Prostate gland (tissue), 2 donors: ENCODE data around the gene DCAF4L1. TPM values are rescaled to one million over a fixed set of nuclear protein-coding genes. Genes with fewer than 3 reads are reported as not detected.

Experiments used
- DNase-seq: peaks from one replicate; pipeline ENCODE4 v3.0.0-alpha.2; 2019; ENCODE audit warnings: low spot score
- H3K27ac ChIP-seq, 2 donors: fragments of 200-600 bp; sonication (generic); 2 replicates each; pipeline ENCODE4 v1.5.1; 2017 to 2019
- H3K27me3 ChIP-seq: fragments of 200-600 bp; sonication (generic); replicated peaks from 2 replicates; pipeline ENCODE4 v1.5.1; 2019; ENCODE audit not compliant: insufficient read depth
- H3K36me3 ChIP-seq, 2 donors: fragments of 200-600 bp; sonication (generic); 1 replicate in 1 of 2; 2 replicates in 1 of 2; pipeline versions ENCODE4 v1.5.1 to v1.8.1; 2017 to 2019
- H3K4me1 ChIP-seq: fragments of 200-600 bp; sonication (generic); replicated peaks from 2 replicates; pipeline ENCODE4 v1.5.1; 2019
- H3K4me3 ChIP-seq, 2 donors: fragments of 200-600 bp; sonication (generic); 2 replicates each; pipeline ENCODE4 v1.5.1; 2017 to 2019
- H3K9me3 ChIP-seq: fragments of 200-600 bp; sonication (generic); 2 replicates; pipeline ENCODE4 v1.5.1; 2017
- CTCF ChIP-seq, 4 experiments: fragments of 200-600 bp in 2 of 4; fragments of 450-650 bp in 2 of 4; sonication (generic) in 2 of 4; IDR thresholded peaks; 1 replicate in 3 of 4; 2 replicates in 1 of 4; pipeline ENCODE4 v1.5.1; 2016 to 2019; ENCODE audit warnings: antibody characterized with exemption in 4 of 4, mild to moderate bottlenecking in 2 of 4, moderate library complexity in 2 of 4
- POLR2A ChIP-seq: fragments of 450-650 bp; IDR thresholded peaks from one replicate; pipeline ENCODE4 v1.6.1; 2016; ENCODE audit warnings: antibody characterized with exemption, mild to moderate bottlenecking
- POLR2AphosphoS5 ChIP-seq: sonication (generic); formaldehyde crosslinking; IDR thresholded peaks from one replicate; pipeline ENCODE4 v1.6.1; 2017; ENCODE audit warnings: antibody characterized with exemption
- WGBS: methylation state at CpG from one replicate; pipeline ENCODE4 v1.1.5; 2018; 5-methylcytosine and 5-hydroxymethylcytosine counted together
- intact Hi-C: fragments of 100-400 bp; cut with DNase I; formaldehyde crosslinking; loops from one replicate; pipeline ENCODE4 v1.14.2; 2022
- total RNA-seq, 2 donors: library from RNA; depleted of rRNA; stranded (reverse); fragments of >200 nt; gene quantifications; one replicate each; pipeline ENCODE4 v1.1.0, GENCODE V29; 2016

DCAF4L1 gene
- total RNA-seq, 2 donors from 2014 or later = 0.32 to 37.5 TPM

GRCh38 chr4:41999321-41999720 lies 17.8 kb downstream of the DCAF4L1 start:
- no peaks in the 10 kb centered on the region for H3K9me3 ChIP-seq
- intact Hi-C loops = no loop called here
- no peak overlapping the region for H3K27ac ChIP-seq
- H3K36me3 ChIP-seq = no peaks in the 10 kb centered on the region
- no peak overlapping the region for H3K4me3 ChIP-seq
- no peaks in the 10 kb centered on the region for H3K4me1 ChIP-seq
- DNase-seq = no peak
- H3K27me3 ChIP-seq = no peaks in the 10 kb centered on the region
- TF ChIP-seq POLR2A = no peak
- TF ChIP-seq CTCF (IDR thresholded peaks at IDR 0.05) = no peak
- TF ChIP-seq POLR2AphosphoS5 = no peak

- WGBS = 96% methylated on average over 3 of the region's 3 CpGs
- Histone ChIP-seq H3K36me3 (no peaks in the 10 kb centered on the region), H3K27me3 (no peaks in the 10 kb centered on the region), H3K4me3 (no peak overlapping the region), H3K9me3 (no peaks in the 10 kb centered on the region), H3K4me1 (no peaks in the 10 kb centered on the region), H3K27ac (no peak overlapping the region)
- intact Hi-C loops = no loop called here
- no peak for DNase-seq
- no peak for TF ChIP-seq POLR2AphosphoS5
- no peak for TF ChIP-seq POLR2A
These were observed 26.6 kb downstream of the DCAF4L1 start for GRCh38 chr4:42008011-42008786.

- TF ChIP-seq POLR2A = no peak
- TF ChIP-seq POLR2AphosphoS5 = no peak
- no peak for TF ChIP-seq CTCF (IDR thresholded peaks at IDR 0.05)
- Histone ChIP-seq H3K4me1 (no peaks in the 10 kb centered on the region), H3K36me3 (no peaks in the 10 kb centered on the region), H3K27me3 (no peaks in the 10 kb centered on the region), H3K27ac (no peak overlapping the region), H3K9me3 (no peaks in the 10 kb centered on the region), H3K4me3 (no peak overlapping the region)
- WGBS = 96% methylated on average over 2 of the region's 2 CpGs
- intact Hi-C loops = no loop called here
- no peak for DNase-seq
These were observed 33.9 kb downstream of the DCAF4L1 start for GRCh38 chr4:42015438-42015837.

- no peak for DNase-seq
- intact Hi-C loops = no loop called here
- WGBS = 78% methylated on average over 2 of the region's 2 CpGs
- TF ChIP-seq CTCF (IDR thresholded peaks at IDR 0.05) (no peak), POLR2AphosphoS5 (no peak), POLR2A (no peak)
- no peaks in the 10 kb centered on the region for H3K9me3 ChIP-seq
- no peaks in the 10 kb centered on the region for H3K27me3 ChIP-seq
- H3K4me3 ChIP-seq = no peak overlapping the region
- no peaks in the 10 kb centered on the region for H3K4me1 ChIP-seq
- no peaks in the 10 kb centered on the region for H3K36me3 ChIP-seq
- no peak overlapping the region for H3K27ac ChIP-seq
These were observed 36.9 kb downstream of the DCAF4L1 start for GRCh38 chr4:42018451-42018850.

Other genes with a start within 250 kb of the DCAF4L1 start
- gene PHOX2B, start 233.0 kb upstream of the DCAF4L1 start, total RNA-seq = not detected
- 10 to 100 TPM; 36.5 to 77.7 TPM for gene TMEM33, start 46.3 kb upstream of the DCAF4L1 start, total RNA-seq
- 10 to 100 TPM; 61.4 to 71.6 TPM for gene SLC30A9, start 8.8 kb downstream of the DCAF4L1 start, total RNA-seq
- 10 to 100 TPM in 1 of 2 donors, 1 to 10 TPM in 1; 3.9 to 25.2 TPM for gene BEND4, start 170.9 kb downstream of the DCAF4L1 start, total RNA-seq